ENCODE measurements around the gene PANX3.

DNA sequence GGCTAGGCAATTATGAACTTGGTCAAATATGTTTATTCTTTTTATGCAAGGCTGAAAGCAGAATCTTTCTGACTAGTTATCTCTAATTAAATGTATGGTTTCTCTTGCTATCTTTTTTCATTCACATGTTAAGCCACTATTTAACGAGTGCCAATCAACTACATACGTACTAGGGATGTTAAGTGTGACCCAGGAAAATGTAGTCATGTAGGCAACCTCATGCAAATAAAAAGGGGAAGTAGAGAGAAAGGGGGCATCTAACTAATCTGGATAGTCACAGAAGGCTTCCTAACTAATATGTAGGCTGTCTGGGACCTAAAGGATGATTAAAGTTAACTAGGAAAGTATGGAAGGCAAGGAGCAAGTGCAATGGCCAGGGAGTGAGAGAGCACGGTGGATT, 34.9 kb downstream of the PANX3 start:
- TF ChIP-seq, protein P1, sequence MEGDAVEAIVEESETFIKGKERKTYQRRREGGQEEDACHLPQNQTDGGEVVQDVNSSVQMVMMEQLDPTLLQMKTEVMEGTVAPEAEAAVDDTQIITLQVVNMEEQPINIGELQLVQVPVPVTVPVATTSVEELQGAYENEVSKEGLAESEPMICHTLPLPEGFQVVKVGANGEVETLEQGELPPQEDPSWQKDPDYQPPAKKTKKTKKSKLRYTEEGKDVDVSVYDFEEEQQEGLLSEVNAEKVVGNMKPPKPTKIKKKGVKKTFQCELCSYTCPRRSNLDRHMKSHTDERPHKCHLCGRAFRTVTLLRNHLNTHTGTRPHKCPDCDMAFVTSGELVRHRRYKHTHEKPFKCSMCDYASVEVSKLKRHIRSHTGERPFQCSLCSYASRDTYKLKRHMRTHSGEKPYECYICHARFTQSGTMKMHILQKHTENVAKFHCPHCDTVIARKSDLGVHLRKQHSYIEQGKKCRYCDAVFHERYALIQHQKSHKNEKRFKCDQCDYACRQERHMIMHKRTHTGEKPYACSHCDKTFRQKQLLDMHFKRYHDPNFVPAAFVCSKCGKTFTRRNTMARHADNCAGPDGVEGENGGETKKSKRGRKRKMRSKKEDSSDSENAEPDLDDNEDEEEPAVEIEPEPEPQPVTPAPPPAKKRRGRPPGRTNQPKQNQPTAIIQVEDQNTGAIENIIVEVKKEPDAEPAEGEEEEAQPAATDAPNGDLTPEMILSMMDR (IDR thresholded peaks at IDR 0.05; ENCODE audit: low read depth, low read length, missing input control) = no peak
- TF ChIP-seq EGR1 (IDR thresholded peaks at IDR 0.05; ENCODE audit: low read depth in 2 of 2) (no peak), YY1 (IDR thresholded peaks at IDR 0.05) (no peak), HNF4G (IDR thresholded peaks at IDR 0.05) (no peak), JUND (IDR thresholded peaks at IDR 0.05) (no peak), GABPA (IDR thresholded peaks at IDR 0.05 in 1 of 2, conservative IDR thresholded peaks at IDR 0.05 in 1 of 2) (no peak), RXRA (IDR thresholded peaks at IDR 0.05) (no peak), TAF1 (conservative IDR thresholded peaks at IDR 0.05) (no peak), RAD21 (IDR thresholded peaks at IDR 0.05) (no peak)
- TF ChIP-seq, protein P2, sequence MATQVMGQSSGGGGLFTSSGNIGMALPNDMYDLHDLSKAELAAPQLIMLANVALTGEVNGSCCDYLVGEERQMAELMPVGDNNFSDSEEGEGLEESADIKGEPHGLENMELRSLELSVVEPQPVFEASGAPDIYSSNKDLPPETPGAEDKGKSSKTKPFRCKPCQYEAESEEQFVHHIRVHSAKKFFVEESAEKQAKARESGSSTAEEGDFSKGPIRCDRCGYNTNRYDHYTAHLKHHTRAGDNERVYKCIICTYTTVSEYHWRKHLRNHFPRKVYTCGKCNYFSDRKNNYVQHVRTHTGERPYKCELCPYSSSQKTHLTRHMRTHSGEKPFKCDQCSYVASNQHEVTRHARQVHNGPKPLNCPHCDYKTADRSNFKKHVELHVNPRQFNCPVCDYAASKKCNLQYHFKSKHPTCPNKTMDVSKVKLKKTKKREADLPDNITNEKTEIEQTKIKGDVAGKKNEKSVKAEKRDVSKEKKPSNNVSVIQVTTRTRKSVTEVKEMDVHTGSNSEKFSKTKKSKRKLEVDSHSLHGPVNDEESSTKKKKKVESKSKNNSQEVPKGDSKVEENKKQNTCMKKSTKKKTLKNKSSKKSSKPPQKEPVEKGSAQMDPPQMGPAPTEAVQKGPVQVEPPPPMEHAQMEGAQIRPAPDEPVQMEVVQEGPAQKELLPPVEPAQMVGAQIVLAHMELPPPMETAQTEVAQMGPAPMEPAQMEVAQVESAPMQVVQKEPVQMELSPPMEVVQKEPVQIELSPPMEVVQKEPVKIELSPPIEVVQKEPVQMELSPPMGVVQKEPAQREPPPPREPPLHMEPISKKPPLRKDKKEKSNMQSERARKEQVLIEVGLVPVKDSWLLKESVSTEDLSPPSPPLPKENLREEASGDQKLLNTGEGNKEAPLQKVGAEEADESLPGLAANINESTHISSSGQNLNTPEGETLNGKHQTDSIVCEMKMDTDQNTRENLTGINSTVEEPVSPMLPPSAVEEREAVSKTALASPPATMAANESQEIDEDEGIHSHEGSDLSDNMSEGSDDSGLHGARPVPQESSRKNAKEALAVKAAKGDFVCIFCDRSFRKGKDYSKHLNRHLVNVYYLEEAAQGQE (IDR thresholded peaks at IDR 0.05) = no peak
- TF ChIP-seq, protein P3, sequence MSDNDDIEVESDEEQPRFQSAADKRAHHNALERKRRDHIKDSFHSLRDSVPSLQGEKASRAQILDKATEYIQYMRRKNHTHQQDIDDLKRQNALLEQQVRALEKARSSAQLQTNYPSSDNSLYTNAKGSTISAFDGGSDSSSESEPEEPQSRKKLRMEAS (IDR thresholded peaks at IDR 0.05) = no peak
- TF ChIP-seq, protein P4, sequence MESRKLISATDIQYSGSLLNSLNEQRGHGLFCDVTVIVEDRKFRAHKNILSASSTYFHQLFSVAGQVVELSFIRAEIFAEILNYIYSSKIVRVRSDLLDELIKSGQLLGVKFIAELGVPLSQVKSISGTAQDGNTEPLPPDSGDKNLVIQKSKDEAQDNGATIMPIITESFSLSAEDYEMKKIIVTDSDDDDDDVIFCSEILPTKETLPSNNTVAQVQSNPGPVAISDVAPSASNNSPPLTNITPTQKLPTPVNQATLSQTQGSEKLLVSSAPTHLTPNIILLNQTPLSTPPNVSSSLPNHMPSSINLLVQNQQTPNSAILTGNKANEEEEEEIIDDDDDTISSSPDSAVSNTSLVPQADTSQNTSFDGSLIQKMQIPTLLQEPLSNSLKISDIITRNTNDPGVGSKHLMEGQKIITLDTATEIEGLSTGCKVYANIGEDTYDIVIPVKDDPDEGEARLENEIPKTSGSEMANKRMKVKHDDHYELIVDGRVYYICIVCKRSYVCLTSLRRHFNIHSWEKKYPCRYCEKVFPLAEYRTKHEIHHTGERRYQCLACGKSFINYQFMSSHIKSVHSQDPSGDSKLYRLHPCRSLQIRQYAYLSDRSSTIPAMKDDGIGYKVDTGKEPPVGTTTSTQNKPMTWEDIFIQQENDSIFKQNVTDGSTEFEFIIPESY (IDR thresholded peaks at IDR 0.05) = no peak

Measured in liver (tissue), 3 donors.